Measurements from ENCODE around the gene PPCDC.

GRCh38 chr15:75069301-75069925 is 46.0 kb downstream of the PPCDC start:
- TF ChIP-seq POLR2A (IDR thresholded peaks at IDR 0.05) = no peak
- TF ChIP-seq, protein P1, sequence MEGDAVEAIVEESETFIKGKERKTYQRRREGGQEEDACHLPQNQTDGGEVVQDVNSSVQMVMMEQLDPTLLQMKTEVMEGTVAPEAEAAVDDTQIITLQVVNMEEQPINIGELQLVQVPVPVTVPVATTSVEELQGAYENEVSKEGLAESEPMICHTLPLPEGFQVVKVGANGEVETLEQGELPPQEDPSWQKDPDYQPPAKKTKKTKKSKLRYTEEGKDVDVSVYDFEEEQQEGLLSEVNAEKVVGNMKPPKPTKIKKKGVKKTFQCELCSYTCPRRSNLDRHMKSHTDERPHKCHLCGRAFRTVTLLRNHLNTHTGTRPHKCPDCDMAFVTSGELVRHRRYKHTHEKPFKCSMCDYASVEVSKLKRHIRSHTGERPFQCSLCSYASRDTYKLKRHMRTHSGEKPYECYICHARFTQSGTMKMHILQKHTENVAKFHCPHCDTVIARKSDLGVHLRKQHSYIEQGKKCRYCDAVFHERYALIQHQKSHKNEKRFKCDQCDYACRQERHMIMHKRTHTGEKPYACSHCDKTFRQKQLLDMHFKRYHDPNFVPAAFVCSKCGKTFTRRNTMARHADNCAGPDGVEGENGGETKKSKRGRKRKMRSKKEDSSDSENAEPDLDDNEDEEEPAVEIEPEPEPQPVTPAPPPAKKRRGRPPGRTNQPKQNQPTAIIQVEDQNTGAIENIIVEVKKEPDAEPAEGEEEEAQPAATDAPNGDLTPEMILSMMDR (IDR thresholded peaks at IDR 0.05) = no peak

All from adrenal gland (tissue), 5 donors.